GM12875 (cell line): ENCODE data around the gene THRB.

Experiments
- H3K4me3 ChIP-seq: one replicate; pipeline ENCODE4 v1.5.1; 2011; ENCODE audit warnings: low read depth, low read length, control low read depth
- TF ChIP-seq, protein P1 (sequence below): IDR thresholded peaks from 2 replicates; pipeline ENCODE4 v1.5.1; 2011; ENCODE audit warnings: low read depth, mild to moderate bottlenecking, control low read depth, inconsistent platforms, low read length, moderate library complexity, borderline replicate concordance; ENCODE audit not compliant: insufficient read depth

Gene THRB

GRCh38 chr3:24396338-24396737 lies 98.3 kb downstream of the THRB start:
- no peak overlapping the region for H3K4me3 ChIP-seq

GRCh38 chr3:24394754-24395153 lies 99.9 kb downstream of the THRB start:
- H3K4me3 ChIP-seq, result no peak overlapping the region
- TF ChIP-seq, protein P1, sequence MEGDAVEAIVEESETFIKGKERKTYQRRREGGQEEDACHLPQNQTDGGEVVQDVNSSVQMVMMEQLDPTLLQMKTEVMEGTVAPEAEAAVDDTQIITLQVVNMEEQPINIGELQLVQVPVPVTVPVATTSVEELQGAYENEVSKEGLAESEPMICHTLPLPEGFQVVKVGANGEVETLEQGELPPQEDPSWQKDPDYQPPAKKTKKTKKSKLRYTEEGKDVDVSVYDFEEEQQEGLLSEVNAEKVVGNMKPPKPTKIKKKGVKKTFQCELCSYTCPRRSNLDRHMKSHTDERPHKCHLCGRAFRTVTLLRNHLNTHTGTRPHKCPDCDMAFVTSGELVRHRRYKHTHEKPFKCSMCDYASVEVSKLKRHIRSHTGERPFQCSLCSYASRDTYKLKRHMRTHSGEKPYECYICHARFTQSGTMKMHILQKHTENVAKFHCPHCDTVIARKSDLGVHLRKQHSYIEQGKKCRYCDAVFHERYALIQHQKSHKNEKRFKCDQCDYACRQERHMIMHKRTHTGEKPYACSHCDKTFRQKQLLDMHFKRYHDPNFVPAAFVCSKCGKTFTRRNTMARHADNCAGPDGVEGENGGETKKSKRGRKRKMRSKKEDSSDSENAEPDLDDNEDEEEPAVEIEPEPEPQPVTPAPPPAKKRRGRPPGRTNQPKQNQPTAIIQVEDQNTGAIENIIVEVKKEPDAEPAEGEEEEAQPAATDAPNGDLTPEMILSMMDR, result no peak

More at GRCh38 chr3:24396338-24396737, 98.3 kb downstream of the THRB start:
- TF ChIP-seq, protein P1, result no peak

- no peak overlapping the region for H3K4me3 ChIP-seq
- TF ChIP-seq, protein P1, result no peak
Measured at GRCh38 chr3:24393316-24393715, 101.3 kb downstream of the THRB start.

DNA sequence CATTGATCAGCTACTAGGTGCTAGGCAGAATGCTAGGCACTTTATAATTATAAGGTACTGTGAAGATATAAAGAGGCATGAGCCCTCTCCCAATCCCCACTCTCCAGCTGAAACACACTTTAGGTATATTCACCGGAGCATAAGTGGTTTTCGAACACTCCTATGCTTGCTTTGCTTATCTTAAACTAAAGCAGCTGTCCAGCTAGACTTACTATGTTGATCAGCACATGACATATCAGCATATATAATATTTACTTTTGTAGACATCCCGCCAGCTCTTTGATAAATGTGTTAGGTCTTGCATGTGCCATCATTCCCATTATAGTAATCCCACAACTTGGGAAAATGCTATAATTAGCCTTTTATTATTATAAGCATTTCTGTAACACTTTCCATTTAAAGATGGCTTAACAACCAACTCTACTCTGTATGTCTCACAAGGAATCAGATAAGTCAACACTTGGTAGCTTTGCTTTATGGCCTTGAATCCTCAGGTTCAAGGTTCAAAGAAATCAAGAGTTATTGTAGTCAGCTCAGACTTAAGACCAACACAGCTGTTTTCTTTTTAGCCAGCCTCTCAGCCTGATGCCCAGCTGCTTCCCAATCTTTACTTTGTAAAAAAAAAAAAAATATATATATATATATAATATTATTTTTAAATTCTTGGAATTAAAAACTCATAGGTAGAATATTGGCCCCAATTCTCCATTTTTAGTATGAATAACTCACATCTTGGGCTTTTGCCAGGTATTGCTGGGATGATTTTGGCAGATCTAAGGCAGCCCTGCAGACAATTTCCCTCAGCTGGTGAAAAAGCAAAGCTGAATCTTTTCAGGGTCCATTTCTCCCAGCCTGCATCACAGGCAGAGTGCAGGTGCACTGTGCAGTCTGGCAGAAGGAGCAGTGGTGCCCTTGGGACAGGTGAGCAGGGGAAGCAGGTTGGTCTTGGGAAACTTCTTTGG lies 104.2 kb downstream of the THRB start:
- no peak overlapping the region for H3K4me3 ChIP-seq
- TF ChIP-seq, protein P1, result no peak

DNA sequence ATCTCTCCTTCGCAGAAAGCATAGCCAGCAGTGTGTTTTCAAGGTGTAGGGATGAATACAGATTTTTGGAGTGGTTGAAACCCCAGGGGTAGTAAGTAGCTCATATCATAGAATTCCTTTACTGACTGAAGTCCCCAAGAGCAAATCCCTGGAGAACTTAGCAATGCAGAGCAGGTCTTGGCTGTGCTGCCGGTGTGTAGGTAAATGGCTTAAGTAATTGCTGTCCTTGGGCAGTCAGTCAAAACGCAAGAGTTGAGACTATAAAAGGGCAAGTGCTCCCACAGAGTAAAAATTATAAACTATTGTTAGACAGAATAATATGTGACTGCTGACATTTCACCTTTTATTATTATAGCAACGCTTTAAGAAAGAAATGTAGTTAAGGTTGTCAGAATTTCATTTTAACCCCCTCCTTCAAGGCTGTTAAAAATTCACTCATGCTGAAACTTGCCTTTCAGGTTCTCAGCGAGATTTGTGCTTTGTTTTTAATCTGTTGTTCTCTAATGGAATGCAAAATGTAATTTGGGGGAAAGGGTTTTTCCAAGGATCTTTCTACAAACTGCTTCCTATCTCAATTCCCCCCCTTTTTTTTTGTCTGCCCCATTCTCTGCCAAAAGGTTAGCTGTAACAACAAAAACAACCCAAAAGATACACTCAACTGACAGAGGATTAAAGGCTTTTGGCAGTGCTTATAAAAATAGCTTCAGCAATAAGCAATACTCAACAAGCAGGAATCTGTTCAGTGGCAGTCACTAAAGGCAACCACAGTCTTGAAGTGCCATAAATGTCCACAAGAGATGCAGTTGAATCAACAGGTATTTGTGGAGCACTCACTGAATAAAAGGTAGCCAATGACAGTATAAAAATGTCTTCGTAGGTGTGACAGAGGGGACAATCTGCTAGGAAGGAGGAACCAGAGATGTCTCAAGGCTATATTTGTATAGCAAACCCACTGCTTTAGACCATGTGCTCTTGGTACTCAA lies 105.3 kb downstream of the THRB start:
- no peak overlapping the region for H3K4me3 ChIP-seq
- TF ChIP-seq, protein P1, result no peak

GRCh38 chr3:24388611-24389010 lies 106.0 kb downstream of the THRB start:
- no peak overlapping the region for H3K4me3 ChIP-seq
- TF ChIP-seq, protein P1, result no peak
